ENCODE results near the gene DNAJC15.
A peak's percentile ranks its signal among the peaks of the same experiment; 100 is the strongest.

DNAJC15 gene

DNA sequence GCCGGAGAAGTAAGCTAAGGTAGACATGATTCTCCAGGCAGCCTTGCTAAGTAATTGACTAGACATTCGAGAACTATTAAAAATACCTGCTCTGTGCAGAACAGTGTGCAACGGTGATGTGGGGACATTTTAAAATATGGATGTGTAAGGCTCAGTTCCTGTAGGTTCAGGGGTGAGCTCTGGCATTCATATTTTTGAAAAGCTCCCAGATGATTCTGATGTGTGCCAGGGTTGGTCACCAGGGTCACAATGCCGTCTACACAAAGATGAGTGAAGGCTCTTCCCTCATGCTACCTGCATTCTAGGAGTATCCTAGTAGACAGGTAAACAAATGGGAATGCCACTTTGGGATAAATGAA lies 30.6 kb upstream of the DNAJC15 start:
- ChIA-PET POLR2A (ENCODE audit: low non-redundant PET) (no interaction called here), CTCF (no interaction called here)
- no peak for DNase-seq (ENCODE audit: low spot score)
- TF ChIP-seq, protein P1, sequence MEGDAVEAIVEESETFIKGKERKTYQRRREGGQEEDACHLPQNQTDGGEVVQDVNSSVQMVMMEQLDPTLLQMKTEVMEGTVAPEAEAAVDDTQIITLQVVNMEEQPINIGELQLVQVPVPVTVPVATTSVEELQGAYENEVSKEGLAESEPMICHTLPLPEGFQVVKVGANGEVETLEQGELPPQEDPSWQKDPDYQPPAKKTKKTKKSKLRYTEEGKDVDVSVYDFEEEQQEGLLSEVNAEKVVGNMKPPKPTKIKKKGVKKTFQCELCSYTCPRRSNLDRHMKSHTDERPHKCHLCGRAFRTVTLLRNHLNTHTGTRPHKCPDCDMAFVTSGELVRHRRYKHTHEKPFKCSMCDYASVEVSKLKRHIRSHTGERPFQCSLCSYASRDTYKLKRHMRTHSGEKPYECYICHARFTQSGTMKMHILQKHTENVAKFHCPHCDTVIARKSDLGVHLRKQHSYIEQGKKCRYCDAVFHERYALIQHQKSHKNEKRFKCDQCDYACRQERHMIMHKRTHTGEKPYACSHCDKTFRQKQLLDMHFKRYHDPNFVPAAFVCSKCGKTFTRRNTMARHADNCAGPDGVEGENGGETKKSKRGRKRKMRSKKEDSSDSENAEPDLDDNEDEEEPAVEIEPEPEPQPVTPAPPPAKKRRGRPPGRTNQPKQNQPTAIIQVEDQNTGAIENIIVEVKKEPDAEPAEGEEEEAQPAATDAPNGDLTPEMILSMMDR (conservative IDR thresholded peaks at IDR 0.05; ENCODE audit: low read depth), result no peak
- no peak overlapping the region for H3K27ac ChIP-seq

DNA sequence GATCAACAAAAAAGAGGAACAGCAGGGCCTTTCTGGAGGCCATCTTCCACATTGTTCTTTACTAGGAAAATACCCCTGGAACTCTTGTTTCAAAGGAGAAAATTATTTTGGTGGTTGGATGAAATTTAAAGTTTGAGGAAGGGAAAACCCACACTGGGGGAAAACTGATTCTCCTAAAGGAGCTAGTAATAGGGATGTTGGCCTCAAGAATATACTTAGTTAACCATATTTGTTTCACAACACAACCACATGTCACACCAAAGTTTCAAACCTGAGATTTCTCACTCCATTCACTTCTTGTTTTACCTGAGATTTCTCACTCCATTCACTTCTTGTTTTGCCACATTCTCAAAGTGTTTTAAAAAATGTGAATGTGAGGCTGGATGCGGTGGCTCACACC lies 28.5 kb upstream of the DNAJC15 start:
- TF ChIP-seq, protein P1 (conservative IDR thresholded peaks at IDR 0.05; ENCODE audit: low read depth), result no peak
- CTCF ChIA-PET, result no interaction called here
- POLR2A ChIA-PET (ENCODE audit: low non-redundant PET), result no interaction called here
- no peak for DNase-seq (ENCODE audit: low spot score)
- H3K27ac ChIP-seq, result peak overlapping the region; percentile 10; the same call in 1 of the 2 replicates

DNA sequence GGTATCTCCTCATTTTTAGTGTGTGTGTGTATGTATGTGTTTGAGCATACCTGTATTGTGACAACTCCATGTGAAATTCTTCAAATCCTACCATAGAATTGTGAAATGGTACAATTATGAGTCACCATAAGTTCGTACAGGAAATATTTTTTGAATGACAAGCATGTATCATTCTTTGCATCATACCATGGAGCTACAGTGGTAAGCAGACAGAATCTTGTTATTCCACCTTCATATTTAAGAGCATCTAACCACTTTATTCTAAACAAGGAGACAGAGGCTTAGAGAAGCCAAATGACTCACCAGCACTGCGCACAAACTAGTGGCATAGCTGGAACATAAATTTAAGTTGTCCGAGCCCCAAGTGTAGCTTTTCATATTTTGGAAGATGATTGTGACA lies 26.8 kb upstream of the DNAJC15 start:
- CTCF ChIA-PET, result interaction anchor here (0.6 kb wide), 1 partner anchor 64 kb away, joined by 3 read pairs; no protein-coding TSS in a partner anchor
- POLR2A ChIA-PET (ENCODE audit: low non-redundant PET), result no interaction called here
- H3K27ac ChIP-seq, result no peak overlapping the region
- TF ChIP-seq, protein P1 (conservative IDR thresholded peaks at IDR 0.05; ENCODE audit: low read depth), result no peak
- DNase-seq (ENCODE audit: low spot score), result peak; percentile 85

DNA sequence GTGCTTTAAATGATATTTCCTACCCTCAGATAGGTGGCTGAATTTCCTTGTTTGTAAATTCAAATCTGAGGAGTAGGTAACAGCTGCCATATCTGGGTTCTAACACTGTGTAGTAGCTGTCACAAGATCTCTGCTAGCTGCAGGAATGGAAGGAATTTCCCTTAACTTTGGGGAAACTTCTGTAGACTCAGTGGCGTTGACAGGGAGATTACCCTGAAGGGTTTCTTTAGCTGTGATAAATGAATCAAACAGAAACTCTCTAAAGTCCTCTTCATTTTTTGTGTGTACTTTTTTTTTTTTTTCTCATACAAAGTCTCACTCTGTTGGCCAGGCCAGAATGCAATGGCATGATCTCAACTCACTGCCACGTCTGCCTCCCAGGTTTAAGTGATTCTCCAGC lies 26.0 kb upstream of the DNAJC15 start:
- ChIA-PET CTCF (no interaction called here), POLR2A (ENCODE audit: low non-redundant PET) (no interaction called here)
- TF ChIP-seq, protein P1 (conservative IDR thresholded peaks at IDR 0.05; ENCODE audit: low read depth), result no peak
- peak overlapping the region; percentile 49; the same call in 1 of the 2 replicates for H3K27ac ChIP-seq
- DNase-seq (ENCODE audit: low spot score), result no peak

DNA sequence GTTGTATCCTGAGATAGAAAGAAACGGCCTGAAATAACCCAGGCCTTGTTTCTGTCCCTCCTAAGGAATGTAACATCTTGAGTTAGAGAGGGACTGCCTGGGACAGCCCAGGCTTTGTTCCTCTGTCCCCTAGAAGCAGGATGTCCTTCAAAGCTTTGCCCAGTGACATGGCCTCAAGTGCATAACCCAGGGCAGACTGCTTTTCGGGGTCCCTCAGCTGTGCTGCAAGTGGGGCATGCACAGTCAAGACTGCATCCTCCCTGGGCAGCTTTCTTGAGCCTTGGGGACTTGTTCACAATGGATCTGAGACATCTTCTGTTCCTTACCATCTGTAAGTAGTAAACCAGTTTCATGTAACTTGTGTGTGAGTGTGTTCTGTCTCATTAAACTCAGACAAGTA lies 23.9 kb upstream of the DNAJC15 start:
- TF ChIP-seq, protein P1 (conservative IDR thresholded peaks at IDR 0.05; ENCODE audit: low read depth), result no peak
- CTCF ChIA-PET, result no interaction called here
- no peak overlapping the region for H3K27ac ChIP-seq
- POLR2A ChIA-PET (ENCODE audit: low non-redundant PET), result no interaction called here
- no peak for DNase-seq (ENCODE audit: low spot score)

DNA sequence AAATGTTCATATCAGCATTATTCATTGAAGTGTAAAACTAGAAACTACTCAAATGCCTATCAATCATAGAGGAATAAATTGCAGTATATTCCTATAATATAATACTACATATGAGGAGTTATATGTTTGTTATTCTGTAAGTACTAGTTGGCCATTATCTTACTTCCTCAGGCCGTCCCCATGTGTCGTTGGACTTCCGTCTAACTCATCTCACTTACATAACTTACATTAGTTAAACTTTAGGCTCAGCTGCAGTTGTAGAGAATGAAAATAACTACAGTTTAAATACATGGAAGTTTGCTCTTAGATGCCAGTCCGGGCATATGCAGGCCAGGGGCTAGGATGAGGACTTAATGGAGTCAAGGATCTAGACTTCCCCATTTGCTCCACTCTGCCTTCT lies 22.7 kb upstream of the DNAJC15 start:
- DNase-seq (ENCODE audit: low spot score), result no peak
- no peak overlapping the region for H3K27ac ChIP-seq
- TF ChIP-seq, protein P1 (conservative IDR thresholded peaks at IDR 0.05; ENCODE audit: low read depth), result no peak
- CTCF ChIA-PET, result no interaction called here
- POLR2A ChIA-PET (ENCODE audit: low non-redundant PET), result no interaction called here

DNA sequence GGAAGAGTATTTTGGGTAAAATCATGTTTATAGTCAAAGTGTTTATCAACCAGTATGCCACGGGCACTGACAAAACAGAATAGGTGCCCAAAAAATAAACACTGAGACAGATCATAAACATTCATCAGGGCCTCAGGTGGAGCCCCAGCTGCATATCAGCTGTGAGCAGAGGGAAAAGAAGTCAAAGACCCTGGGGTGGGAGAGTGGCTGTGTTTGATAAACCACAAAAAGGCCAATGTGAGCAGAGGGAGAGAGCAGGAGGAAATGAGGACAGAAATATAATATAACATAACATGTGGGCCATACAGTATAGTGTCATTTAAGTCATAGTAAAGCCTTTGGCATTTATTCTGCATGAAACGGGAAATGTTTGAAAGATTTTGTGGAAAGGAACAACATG lies 21.4 kb upstream of the DNAJC15 start:
- DNase-seq (ENCODE audit: low spot score), result no peak
- H3K27ac ChIP-seq, result peak overlapping the region; percentile 36; the same call in 1 of the 2 replicates
- TF ChIP-seq, protein P1 (conservative IDR thresholded peaks at IDR 0.05; ENCODE audit: low read depth), result no peak
- CTCF ChIA-PET, result no interaction called here
- POLR2A ChIA-PET (ENCODE audit: low non-redundant PET), result no interaction called here
